ENCODE results near the gene LSM6.

GRCh38 chr4:146236216-146236615, 60.7 kb downstream of the LSM6 start:
- TF ChIP-seq CTCF (tag by site-specific recombination; IDR thresholded peaks at IDR 0.05) (no peak), ZNF366 (tag by site-specific recombination; conservative IDR thresholded peaks at IDR 0.05) (no peak), ZBTB48 (tag by site-specific recombination; IDR thresholded peaks at IDR 0.05) (no peak), ZNF76 (tag by site-specific recombination; IDR thresholded peaks at IDR 0.05; ENCODE audit: borderline replicate concordance, low read depth) (no peak), ZFP69B (tag by site-specific recombination; IDR thresholded peaks at IDR 0.05) (no peak), EGR2 (tag by site-specific recombination; IDR thresholded peaks at IDR 0.05; ENCODE audit: low read depth) (no peak), ZNF292 (tag by site-specific recombination; IDR thresholded peaks at IDR 0.05; ENCODE audit: borderline replicate concordance, low read depth) (no peak), HOXA7 (CRISPR knock-in tag; IDR thresholded peaks at IDR 0.05; ENCODE audit: borderline replicate concordance) (no peak), ZNF24 (tag by site-specific recombination; IDR thresholded peaks at IDR 0.05) (no peak), ZNF518A (tag by site-specific recombination; conservative IDR thresholded peaks at IDR 0.05; ENCODE audit: low read depth) (no peak), SETDB1 (IDR thresholded peaks at IDR 0.05; ENCODE audit: insufficient read length, low read length) (no peak), OVOL3 (tag by site-specific recombination; IDR thresholded peaks at IDR 0.05) (no peak)
